SK-MEL-5 (cell line): Measurements from ENCODE around the gene MYO16. TPM values are rescaled to one million over a fixed set of nuclear protein-coding genes. Genes with fewer than 3 reads are reported as not detected.

Experiments used
- DNase-seq: peaks from one replicate; pipeline ENCODE4 v3.0.0-alpha.2; 2016; ENCODE audit warnings: low read depth, low spot score
- in situ Hi-C: cut with HindIII; loops from 2 replicates; pipeline ENCODE4 v1.10.0; 2016; ENCODE audit warnings: low sequenced_read_pairs, high pct_unique_total_duplicates, low pct_unique_long_range_greater_than_20kb
- total RNA-seq: library from RNA; depleted of rRNA; stranded (reverse); fragments of >200 nt; shearing (Covaris generic); gene quantifications from 2 replicates; pipeline ENCODE4 v1.2.3, GENCODE V29; 2014

The MYO16 gene
- total RNA-seq, 1 experiment from 2014 or later = 0.18 TPM

DNA sequence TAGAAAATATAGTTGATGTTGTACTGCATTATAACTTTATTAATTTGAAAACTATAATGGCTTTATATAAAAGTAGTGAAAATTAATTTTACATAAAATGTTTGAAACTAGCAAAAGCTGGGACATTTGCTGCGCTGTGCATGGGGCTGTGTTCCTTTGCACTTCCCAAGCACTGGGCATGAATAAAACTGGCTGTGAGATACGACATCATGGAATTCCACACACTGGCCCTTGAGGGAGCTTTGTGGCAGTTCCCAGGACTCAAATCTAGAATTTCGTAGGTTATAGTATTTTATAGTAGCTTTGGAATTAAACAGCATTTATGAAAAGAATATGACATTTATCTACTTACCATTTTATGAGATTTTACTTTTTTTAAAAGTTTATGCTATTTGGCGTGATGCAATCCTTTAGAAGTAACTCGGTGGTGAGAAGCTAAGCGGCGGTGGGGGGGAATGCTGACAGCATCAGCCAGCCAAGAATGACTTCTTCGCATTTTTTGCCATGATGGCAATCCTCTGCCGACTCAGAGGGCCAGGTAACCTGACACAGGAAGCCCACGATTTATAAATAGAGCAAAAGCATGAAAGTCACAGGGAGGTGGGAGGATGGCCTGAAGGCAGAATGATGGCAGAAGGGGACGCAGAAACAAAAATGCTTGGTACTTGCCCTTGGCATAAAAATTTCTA lies 553.5 kb downstream of the MYO16 start:
- in situ Hi-C loops = no loop called here
- DNase-seq = no peak

DNA sequence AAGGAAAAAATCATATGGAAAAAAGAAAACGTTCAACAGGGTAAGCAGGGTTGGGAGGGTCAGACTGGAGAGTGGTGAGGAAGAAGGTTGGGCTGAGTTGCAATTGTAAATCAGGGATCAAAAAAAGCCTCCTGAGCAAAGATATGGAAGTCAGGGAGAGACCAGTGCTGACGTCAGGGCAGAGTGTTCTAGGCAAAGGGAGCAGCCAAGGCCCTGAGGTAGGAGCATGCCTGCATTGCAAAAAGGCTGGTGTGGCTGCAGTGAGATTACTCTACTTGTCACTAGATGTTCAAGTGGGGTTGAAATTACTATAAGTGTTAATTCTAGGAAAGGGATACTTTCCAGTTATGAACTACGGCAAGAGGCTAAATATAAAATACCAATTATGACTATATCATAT lies 562.0 kb downstream of the MYO16 start:
- in situ Hi-C loops = no loop called here

DNA sequence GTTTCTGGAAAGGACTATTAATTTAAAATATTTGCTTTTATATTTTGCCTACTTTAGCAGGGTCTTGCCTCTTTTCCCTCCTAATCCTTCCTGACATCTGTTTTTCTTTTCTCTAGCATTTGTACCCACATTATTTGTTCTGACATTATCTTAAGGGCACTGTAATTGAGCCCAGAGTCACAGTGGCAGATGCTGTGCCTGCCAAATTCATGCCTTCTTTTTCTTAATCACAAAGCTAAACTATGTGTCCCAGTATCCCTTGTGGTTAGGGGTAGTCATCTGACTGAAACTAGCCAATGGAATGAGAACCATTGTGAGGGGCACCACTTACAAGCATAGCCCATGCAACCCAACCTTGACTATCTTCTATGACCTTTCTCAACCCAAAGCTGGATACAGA lies 562.9 kb downstream of the MYO16 start:
- no peak for DNase-seq
- in situ Hi-C loops = no loop called here

More for the DNA sequence above, 562.0 kb downstream of the MYO16 start:
- DNase-seq = no peak

DNA sequence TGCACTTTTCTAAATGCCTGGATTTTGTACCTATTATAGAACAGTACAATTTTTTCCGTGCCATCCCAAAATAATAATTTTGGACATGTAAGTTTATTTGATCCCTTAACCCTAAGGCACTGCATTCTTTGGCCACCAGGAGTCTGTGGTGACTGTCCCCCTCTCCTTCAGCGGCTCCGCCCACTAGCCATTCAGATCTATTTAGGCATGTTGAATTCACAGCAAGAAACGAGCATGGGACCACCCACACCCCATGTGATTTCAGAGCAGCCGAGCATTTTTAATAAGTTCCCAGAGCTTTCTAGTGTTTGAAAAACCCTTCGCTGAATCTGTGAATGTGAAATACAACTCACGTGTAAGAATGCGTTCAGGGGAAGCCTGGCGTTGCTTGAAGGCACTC lies 567.5 kb downstream of the MYO16 start:
- no peak for DNase-seq
- in situ Hi-C loops = no loop called here

DNA sequence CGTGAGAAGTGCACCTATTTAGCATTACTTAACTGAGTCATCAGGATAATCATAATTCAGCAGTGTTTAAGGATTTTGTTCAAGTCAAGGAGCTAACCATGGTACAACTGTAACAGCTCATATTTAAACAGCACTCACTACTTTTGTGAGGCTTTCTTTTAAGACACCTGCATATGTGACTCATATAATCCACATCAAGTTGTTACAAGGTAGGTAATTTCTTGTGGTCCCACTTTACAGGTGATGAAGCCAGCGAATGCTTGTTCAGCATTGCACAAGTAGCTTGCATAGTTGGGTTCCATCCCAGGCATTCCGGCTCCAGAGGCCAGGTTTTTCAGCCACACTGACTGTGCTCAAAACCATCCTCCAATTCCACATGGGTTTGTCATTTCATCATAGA lies 569.2 kb downstream of the MYO16 start:
- in situ Hi-C loops = no loop called here
- no peak for DNase-seq

DNA sequence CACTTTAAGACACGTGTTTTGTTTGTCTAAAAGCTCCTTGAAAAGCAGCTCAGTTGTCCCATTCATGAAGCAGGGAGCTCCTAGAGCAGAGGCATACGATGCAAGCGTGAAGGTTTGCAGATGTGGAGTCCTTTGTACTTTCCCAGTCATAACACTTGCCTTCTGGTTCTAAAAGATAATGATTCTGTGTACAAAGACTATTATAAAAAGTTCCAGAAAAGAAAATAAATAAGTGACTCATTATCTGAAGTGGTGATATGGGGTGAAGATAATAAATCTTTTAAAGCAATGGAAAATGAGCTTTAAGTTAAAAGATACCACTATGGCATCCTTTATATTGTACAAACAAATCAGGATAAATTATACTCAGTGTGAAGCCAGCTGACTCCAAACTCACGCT lies 569.9 kb downstream of the MYO16 start:
- in situ Hi-C loops = no loop called here
- DNase-seq = no peak

DNA sequence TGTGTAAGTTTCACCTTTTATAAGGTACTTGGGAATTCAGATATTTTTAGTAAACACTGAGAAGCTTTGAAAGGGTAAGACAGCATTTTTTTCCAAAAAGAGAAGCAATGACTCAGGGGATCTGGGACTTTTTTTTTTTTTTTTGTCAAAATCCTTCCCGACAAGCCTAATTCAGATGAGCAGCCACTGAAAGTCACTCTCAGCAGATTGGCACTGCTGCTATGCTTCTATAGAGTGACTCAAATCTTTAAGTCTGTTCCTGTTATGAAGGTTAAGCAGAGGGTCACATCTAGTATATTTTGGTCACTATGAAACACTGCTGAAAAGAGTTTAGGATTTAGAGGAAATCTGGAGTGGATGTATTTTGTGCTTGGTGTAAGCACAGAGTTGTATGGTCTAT lies 571.1 kb downstream of the MYO16 start:
- in situ Hi-C loops = no loop called here
- DNase-seq = no peak

DNA sequence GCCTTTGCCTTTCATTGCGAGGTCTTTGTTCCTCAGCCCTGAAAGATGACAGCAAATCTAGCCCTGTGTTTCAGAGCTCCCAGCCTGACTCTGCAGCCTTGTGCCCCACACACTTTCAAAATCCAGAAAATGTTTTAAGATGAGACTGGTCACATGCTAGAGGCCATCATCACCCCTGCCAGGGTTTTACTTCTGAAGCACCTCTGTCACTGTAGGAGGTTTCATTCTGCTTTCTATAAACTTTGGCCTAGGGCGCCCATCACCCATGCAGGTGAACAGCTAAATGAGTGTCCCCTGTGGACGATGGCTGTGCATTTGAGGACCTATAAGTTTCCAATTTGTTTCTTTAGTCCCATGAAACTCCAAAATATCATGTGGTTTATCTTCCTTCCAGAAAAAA lies 574.2 kb downstream of the MYO16 start:
- DNase-seq = no peak
- in situ Hi-C loops = no loop called here

DNA sequence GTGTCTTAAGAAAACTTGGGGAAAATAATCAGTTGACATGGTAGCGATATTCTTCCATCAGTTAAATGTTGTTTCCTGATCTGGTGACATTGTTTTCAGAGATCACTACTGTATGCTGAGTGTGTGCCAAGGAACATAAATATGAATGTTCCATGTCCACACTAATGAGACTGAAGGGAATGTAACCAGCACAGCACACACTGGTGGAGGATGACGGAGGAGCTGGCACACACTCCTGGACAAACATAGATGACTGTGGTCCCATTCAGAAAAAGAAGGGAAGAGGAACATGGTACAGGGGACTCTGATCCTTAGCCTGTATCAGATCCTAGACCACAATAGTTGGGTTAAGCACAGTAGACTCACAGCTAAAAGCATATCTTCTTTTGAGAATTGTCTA lies 574.8 kb downstream of the MYO16 start:
- no peak for DNase-seq
- in situ Hi-C loops = no loop called here

DNA sequence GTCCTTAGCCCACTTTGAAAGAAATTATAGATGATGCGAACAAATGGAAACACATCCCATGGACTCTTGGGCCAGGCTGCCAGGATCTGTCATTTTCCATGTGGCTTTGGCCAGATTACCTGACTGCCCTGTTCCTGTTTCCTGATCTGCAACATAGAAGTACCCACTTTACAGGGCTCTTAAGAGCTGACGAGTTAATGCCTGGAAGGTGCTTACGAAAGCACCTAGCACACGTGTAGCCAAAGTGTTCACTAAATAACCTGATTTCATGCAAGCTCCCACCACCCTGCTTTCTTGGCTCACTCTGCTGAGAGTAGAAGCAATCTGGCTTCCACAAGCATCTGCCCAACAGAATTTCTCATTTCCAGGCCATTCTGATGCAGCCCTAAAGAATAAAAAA lies 575.2 kb downstream of the MYO16 start:
- in situ Hi-C loops = no loop called here
- no peak for DNase-seq

DNA sequence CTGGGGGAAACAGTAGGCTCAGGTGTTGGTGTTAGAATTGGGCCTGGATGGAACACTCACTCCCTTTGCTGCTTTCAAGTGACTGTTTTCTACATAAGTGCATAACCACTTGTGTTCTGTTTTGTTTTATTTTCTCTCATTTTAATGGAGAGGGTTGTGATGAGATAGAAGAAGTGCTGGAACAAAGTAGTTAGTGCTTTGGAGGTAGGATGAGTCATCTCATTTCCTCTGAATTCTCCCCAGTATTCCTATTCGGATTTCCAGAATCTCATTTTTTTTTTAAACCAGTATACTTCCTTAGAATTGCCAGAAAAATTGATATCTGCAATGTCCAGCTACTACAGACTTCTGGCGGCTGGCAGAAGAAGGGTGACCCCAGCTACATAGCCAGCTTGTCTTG lies 575.9 kb downstream of the MYO16 start:
- DNase-seq = no peak
- in situ Hi-C loops = no loop called here

DNA sequence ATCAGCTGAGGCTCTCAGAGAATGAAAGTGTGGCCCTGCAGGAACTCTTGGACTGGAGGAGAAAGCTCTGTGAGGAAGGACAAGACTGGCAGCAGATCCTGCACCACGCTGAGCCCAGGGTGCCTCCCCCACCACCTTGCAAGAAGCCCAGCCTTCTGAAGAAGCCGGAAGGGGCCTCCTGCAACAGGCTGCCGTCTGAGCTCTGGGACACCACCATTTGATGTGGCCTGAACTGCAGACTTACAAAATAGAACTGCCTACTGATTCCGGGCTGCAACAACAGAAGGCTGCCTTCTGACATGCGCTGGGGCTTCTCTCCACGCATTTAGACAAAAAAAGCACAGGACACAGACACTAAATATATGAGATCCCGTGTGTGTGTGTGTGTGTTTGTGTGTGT lies 577.2 kb downstream of the MYO16 start:
- DNase-seq = no peak
- in situ Hi-C loops = no loop called here

DNA sequence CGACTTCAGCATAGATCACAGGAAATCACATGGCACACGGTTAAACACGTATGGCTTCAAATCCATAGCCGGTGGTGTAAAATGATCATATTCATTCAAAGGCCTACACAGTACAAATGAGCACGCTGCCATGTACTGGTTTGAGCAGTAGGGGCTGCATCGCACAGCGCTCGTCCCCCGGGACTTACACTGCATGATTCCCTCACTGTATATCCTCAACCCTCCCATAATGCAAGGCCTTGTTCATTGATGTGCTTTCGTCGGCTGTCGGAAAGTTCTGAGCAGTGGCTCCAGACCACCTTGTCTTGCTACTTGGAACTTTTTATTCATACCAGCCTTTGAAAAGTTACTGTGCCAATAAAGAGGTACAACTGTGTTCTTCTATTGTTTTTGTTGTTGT lies 578.2 kb downstream of the MYO16 start:
- in situ Hi-C loops = no loop called here
- DNase-seq = no peak

DNA sequence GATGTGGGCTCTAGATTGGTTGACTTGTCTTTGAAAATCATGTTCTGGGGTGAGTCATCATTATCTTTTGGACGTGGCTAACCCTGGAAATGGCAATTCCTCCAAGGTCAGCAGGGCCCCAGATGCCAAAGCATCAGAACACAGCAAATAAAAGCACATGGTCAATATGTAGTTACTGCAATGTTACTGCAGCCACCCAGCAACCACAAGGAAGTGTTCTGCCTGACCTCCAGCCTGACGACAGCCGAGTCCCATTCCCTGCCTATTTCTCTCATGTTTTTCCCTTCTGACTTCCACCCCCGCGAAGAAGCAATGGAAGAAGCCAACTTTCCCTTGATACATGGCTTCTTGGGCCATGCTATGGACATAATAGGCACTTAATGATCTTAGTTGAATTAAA lies 579.1 kb downstream of the MYO16 start:
- in situ Hi-C loops = no loop called here

DNA sequence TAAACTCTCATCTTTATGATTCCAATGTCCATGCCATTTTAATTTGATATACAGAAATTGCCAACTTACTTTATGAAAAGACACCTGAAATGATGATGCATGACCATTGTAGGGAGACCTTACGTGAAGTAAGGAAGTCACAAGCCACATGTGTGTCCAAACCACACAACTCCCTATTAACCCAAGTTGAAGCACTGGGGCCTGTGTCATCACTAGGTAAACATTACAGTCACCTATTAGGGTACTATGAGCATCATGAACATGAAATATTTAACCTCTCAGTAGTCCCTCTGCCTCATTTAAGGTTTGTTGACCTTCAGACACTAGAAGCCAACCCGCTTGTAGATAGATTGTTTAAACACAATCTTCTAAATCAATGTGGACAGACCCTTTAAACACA lies 580.1 kb downstream of the MYO16 start:
- in situ Hi-C loops = no loop called here
- DNase-seq = no peak

More for the DNA sequence above, 579.1 kb downstream of the MYO16 start:
- no peak for DNase-seq

DNA sequence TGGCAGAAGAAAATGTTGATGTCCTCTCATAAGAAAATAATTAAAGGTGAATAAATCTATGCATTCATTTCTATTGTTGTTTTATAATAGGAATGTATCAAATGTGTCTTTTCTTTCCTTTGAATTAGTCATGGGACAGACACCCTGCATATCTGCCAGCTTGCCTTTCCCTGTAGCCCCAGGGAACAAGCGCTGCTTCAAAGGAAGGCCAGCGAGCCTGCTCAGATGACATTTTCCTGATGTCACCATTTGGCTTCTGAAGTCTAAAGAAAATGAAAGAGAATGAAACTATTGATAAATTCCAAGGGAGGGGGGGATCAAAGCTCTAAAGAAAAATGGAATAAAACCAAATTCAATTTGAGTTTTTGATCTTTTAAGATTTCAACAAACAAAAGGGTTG lies 582.2 kb downstream of the MYO16 start:
- in situ Hi-C loops = no loop called here

DNA sequence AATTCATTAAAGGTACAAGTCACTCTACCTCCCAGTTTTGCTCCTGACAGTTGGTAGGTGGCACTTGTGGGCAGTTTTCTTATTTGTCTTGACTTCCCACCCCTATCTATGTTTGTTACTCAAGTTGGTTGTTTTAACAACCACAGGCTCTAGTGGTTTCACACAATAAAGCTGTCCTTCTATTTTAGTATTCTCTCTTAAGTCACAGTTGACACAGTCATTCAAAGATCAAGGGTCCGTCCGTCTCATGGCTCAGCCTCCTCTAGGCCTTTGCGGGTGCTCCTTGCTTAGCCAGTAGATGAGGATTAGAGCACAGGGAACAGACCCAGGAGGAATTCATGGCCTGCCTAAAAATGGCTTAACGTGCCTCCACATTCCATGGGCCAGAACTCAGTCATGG lies 583.2 kb downstream of the MYO16 start:
- in situ Hi-C loops = no loop called here
- no peak for DNase-seq

More for the DNA sequence above, 582.2 kb downstream of the MYO16 start:
- peak; percentile 86 for DNase-seq

DNA sequence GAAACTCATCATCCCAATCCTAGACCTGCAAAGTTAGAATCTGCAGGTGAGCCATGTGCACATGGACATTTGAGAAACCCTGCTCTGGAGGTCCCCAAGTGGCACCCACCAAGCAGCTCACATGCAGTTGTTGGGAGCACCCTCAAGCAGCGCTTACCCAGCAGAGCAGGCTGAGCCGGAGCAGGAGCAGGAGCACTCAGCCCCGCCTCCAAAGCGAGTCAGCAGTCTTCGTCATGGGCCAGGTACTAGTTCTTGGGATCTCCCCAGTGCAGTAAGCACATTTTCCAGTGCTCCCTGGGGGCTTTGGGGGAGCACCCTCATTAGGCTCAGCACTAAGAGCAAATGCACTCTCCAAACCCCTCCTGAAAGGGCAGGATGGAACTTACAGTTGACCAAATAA lies 584.3 kb downstream of the MYO16 start:
- in situ Hi-C loops = no loop called here
- no peak for DNase-seq

DNA sequence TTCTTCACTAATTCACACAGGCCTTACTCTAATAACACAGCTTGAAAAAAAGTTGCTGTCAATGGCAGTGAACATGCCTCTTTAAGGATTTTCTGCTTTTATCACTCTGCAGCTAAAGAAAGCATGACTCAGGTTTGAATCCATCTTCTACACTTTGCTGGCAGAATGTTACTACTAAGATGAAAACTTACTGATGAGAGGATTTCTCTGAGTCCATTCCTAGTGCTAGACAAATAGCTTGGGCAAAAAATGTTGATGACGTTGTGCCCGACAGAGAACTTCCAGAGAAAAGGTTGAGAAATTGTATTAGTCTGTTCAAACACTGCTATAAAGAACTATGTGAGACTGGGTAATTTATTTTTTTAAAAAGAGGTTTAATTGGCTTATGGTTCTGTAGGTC lies 585.0 kb downstream of the MYO16 start:
- DNase-seq = no peak
- in situ Hi-C loops = no loop called here

DNA sequence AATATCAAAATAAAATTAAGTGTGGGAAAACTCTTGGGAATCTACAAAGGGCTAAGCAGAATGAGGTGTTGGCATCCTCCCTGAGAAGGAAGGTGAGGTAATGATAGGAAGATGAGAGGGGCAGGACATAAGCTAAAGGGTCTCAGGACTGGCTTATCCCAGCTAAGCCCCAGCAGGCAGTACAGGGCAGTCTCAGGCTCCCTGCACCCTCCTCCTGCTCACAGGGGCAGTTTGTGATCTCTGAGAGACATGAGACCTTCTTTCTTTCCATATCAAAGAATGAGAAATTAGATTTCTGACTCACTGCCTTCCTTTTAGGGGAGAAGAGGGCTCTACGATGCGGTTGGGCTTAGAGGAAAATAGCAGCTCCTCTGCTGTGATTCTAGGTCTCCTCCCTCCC lies 586.0 kb downstream of the MYO16 start:
- in situ Hi-C loops = no loop called here

More for the DNA sequence above, 586.0 kb downstream of the MYO16 start:
- no peak for DNase-seq
